H1 (cell line): ENCODE data around the gene ODC1.

Source experiments
- CEBPB ChIP-seq: IDR thresholded peaks from 2 replicates; pipeline ENCODE4 v1.6.1; 2012; ENCODE audit warnings: low read depth, low read length
- EP300 ChIP-seq, 2 experiments: IDR thresholded peaks; 1 replicate in 1 of 2; 2 replicates in 1 of 2; pipeline ENCODE4 v1.6.1; 2011 to 2012; ENCODE audit warnings: low read depth in 2 of 2, low read length in 2 of 2, mild to moderate bottlenecking in 2 of 2, borderline replicate concordance in 1 of 2, inconsistent platforms in 1 of 2, moderate library complexity in 1 of 2
- EZH2 ChIP-seq: fragments of 200-600 bp; sonication (generic); IDR thresholded peaks from 2 replicates; pipeline ENCODE4 v1.7.1; 2012; ENCODE audit warnings: low read depth, mild to moderate bottlenecking, moderate library complexity, low read length, inconsistent platforms; ENCODE audit not compliant: severe bottlenecking
- HDAC2 ChIP-seq, 2 experiments: fragments of 300-600 bp in 1 of 2; sonication (generic) in 1 of 2; IDR thresholded peaks; 2 replicates each; pipeline ENCODE4 v1.6.1; 2011 to 2012; ENCODE audit warnings: low read depth in 2 of 2, low read length in 2 of 2, mild to moderate bottlenecking in 2 of 2, moderate library complexity in 2 of 2, borderline replicate concordance in 1 of 2, inconsistent platforms in 1 of 2
- NRF1 ChIP-seq: IDR thresholded peaks from 2 replicates; pipeline ENCODE4 v1.6.1; 2011; ENCODE audit warnings: mild to moderate bottlenecking, low read depth, low read length, improper control_type of control experiment
- POLR2A ChIP-seq, 2 experiments: IDR thresholded peaks; 1 replicate in 1 of 2; 2 replicates in 1 of 2; pipeline ENCODE4 v1.6.1; 2011; ENCODE audit warnings: low read depth in 2 of 2, low read length in 2 of 2, mild to moderate bottlenecking in 2 of 2; ENCODE audit errors: control extremely low read depth in 1 of 2
- POLR2AphosphoS5 ChIP-seq: IDR thresholded peaks from 2 replicates; pipeline ENCODE4 v1.6.1; 2011; ENCODE audit warnings: low read depth, low read length
- RBBP5 ChIP-seq: IDR thresholded peaks from 2 replicates; pipeline ENCODE4 v1.7.1; 2012; ENCODE audit warnings: low read depth, mild to moderate bottlenecking, inconsistent platforms, low read length, moderate library complexity, borderline replicate concordance
- RFX5 ChIP-seq: IDR thresholded peaks from 2 replicates; pipeline ENCODE4 v1.6.1; 2011; ENCODE audit warnings: low read depth, low read length, improper control_type of control experiment, borderline replicate concordance
- SP2 ChIP-seq: IDR thresholded peaks from 2 replicates; pipeline ENCODE4 v1.6.1; 2012; ENCODE audit warnings: mild to moderate bottlenecking, low read length, inconsistent platforms
- TAF1 ChIP-seq: IDR thresholded peaks from 2 replicates; pipeline ENCODE4 v1.6.1; 2011; ENCODE audit warnings: mild to moderate bottlenecking, low read depth, low read length
- TBP ChIP-seq: IDR thresholded peaks from 2 replicates; pipeline ENCODE4 v1.6.1; 2011; ENCODE audit warnings: low read depth, low read length, improper control_type of control experiment
- USF2 ChIP-seq: IDR thresholded peaks from 2 replicates; pipeline ENCODE4 v1.6.1; 2011; ENCODE audit warnings: low read length, improper control_type of control experiment
- TF ChIP-seq, protein P1 (sequence below), 3 experiments: IDR thresholded peaks; 1 replicate in 2 of 3; 2 replicates in 1 of 3; pipeline versions ENCODE4 v1.5.1 to v1.6.1; 2011; ENCODE audit warnings: low read length in 3 of 3, mild to moderate bottlenecking in 3 of 3, inconsistent platforms in 2 of 3, low read depth in 1 of 3, moderate library complexity in 1 of 3; ENCODE audit not compliant: insufficient read depth in 1 of 3; ENCODE audit errors: control extremely low read depth in 1 of 3

DNA sequence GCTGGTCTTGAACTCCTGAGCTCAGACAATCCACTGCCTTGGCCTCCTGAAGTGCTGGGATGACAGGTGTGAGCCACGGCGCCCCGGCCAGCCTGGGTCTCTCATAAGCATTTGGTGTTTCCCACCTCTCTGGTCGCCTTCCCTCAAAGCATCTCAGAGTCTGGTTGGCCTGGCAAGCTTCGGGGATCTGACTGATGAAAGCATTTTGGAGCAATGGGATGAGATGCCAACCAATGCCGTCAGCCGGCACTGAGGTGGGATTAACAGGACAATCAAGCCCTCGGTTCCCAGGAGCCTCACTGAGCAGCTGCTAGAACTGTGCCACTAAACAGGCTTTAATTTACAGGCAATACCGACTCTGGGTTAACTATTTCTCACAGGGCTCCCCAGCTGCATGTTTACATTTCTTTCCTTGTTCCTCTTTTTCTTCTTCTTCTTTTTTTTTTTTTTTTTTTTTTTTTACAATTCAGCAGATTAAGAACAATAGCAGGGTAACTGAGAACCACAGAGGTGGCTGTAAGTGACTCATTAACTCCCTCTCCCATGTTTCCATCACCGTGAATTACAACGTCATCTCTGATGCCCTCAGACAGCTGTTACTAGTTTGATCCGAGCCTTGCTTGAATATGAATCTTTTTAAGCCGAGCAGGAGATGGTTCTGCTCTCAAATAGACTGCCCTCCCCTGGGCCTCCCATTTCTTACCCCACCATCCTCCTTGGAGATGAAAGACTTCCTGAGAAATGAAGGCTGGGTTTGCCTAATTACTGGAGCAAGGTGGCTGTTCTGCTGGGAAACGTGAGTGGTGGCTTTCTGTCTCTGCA lies 37.9 kb downstream of the ODC1 start:
- TF ChIP-seq USF2: no peak
- no peak for TF ChIP-seq RBBP5
- TF ChIP-seq TAF1: no peak
- no peak for TF ChIP-seq SP2
- no peak for TF ChIP-seq POLR2A (IDR thresholded peaks at IDR 0.05; ENCODE audit: control extremely low read depth in 1 of 2, low read depth in 2 of 2, low read length in 2 of 2)
- TF ChIP-seq, protein P1, sequence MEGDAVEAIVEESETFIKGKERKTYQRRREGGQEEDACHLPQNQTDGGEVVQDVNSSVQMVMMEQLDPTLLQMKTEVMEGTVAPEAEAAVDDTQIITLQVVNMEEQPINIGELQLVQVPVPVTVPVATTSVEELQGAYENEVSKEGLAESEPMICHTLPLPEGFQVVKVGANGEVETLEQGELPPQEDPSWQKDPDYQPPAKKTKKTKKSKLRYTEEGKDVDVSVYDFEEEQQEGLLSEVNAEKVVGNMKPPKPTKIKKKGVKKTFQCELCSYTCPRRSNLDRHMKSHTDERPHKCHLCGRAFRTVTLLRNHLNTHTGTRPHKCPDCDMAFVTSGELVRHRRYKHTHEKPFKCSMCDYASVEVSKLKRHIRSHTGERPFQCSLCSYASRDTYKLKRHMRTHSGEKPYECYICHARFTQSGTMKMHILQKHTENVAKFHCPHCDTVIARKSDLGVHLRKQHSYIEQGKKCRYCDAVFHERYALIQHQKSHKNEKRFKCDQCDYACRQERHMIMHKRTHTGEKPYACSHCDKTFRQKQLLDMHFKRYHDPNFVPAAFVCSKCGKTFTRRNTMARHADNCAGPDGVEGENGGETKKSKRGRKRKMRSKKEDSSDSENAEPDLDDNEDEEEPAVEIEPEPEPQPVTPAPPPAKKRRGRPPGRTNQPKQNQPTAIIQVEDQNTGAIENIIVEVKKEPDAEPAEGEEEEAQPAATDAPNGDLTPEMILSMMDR (IDR thresholded peaks at IDR 0.05; ENCODE audit: control extremely low read depth in 1 of 3, insufficient read depth in 1 of 3, low read depth in 1 of 3, low read length in 3 of 3): no peak
- no peak for TF ChIP-seq RFX5
- no peak for TF ChIP-seq POLR2AphosphoS5
- no peak for TF ChIP-seq EZH2
- TF ChIP-seq EP300 (IDR thresholded peaks at IDR 0.05; ENCODE audit: borderline replicate concordance in 1 of 2, low read depth in 2 of 2, low read length in 2 of 2): no peak
- no peak for TF ChIP-seq CEBPB
- TF ChIP-seq HDAC2 (IDR thresholded peaks at IDR 0.05; ENCODE audit: borderline replicate concordance in 1 of 2, low read depth in 2 of 2, low read length in 2 of 2): no peak
- TF ChIP-seq TBP: no peak
- no peak for TF ChIP-seq NRF1
